ENCODE data around the gene TIGD7.

DNA sequence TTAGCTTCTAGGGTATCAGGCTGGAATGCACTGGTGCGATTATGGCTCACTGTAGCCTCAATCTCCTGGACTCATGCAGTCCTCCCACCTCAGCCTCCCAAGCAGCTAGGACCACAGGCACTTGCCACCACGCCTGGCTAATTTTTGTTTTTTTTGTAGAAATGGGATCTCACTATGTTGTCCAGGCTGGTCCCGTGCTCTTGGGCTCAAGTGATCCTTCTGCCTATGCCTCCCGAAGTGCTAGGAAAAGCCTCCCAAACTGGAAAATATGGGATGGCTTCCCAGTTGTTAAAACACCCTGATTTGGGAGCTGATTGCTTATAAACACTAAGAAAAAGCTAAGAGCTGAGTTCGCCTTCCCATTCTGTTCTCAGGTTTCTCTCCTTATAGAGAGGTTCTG, 28.6 kb downstream of the TIGD7 start:
- TF ChIP-seq POLR2A (IDR thresholded peaks at IDR 0.05) = no peak
- TF ChIP-seq, protein P1, sequence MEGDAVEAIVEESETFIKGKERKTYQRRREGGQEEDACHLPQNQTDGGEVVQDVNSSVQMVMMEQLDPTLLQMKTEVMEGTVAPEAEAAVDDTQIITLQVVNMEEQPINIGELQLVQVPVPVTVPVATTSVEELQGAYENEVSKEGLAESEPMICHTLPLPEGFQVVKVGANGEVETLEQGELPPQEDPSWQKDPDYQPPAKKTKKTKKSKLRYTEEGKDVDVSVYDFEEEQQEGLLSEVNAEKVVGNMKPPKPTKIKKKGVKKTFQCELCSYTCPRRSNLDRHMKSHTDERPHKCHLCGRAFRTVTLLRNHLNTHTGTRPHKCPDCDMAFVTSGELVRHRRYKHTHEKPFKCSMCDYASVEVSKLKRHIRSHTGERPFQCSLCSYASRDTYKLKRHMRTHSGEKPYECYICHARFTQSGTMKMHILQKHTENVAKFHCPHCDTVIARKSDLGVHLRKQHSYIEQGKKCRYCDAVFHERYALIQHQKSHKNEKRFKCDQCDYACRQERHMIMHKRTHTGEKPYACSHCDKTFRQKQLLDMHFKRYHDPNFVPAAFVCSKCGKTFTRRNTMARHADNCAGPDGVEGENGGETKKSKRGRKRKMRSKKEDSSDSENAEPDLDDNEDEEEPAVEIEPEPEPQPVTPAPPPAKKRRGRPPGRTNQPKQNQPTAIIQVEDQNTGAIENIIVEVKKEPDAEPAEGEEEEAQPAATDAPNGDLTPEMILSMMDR (IDR thresholded peaks at IDR 0.05) = no peak

All from right lobe of liver (tissue), 4 donors.